HG03575 (cell line): ENCODE results near the gene CLEC18A.
"Not testable (repeated sequence)": the region's sequence is repeated elsewhere in the genome, so short reads cannot be mapped to it uniquely, and the experiment has no call there.

Experiments used
- ATAC-seq: cut with Tn5 transposase; IDR thresholded peaks from one replicate; pipeline ENCODE4 v1.9.1; 2021; ENCODE audit not compliant: unreplicated experiment, insufficient number of reproducible peaks, low FRiP score; ENCODE audit errors: extremely low read depth

Gene CLEC18A

DNA sequence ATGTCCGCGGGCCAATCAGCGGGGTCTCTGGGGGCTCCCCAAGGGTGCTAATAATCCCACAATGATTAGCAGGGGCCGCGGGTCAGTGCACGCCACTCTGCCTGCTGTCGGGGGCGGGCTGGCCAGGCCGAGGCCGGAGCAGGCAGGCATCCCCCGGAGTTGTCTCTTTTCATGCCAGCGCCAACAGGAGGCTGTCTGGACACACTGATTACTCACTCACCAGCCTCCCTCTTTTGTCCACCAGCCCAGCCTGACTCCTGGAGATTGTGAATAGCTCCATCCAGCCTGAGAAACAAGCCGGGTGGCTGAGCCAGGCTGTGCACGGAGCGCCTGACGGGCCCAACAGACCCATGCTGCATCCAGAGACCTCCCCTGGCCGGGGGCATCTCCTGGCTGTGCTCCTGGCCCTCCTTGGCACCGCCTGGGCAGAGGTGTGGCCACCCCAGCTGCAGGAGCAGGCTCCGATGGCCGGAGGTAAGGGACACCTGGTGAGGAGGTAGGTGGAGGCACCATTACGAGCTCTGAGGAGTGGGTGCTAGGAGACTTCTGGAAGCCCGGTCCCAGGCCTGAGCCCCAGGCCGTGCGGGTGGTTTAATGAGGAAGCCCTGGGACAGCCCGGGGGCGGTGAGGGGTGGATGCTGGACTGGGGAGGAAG is at the start of gene CLEC18A:
Gene CLEC18A, plus strand, starts transcription at position 318 of the 655 bp plus-strand sequence. Its CDS starts 33 bp downstream, at position 351.
- not testable (repeated sequence) for ATAC-seq

DNA sequence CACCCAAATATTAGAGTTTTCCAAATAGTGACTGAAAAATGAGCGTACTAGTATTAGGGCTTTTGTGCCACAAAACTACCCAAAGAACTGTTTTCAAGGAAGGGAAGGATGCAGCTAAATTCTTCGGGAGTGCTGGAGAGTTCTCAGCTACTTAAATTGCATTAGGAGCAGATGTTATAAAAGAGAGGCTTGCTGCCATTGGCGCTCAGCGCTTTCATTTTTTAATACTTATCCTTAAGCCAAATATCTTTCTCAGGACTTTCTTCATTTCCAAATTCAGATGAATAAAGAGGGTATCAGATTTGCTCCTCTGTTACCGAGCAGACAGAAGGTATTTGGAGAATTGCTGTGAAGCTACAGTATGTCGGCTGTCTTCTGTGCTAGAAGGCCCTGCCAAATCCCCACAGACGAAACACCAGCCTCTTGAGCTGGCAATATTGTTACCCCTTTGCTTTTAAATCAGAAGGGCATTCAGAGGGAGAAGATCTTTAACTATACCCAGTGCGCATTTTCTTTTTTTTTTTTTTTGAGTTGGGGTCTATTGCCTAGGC is 47.2 kb upstream of the CLEC18A start:
- no peak for ATAC-seq

DNA sequence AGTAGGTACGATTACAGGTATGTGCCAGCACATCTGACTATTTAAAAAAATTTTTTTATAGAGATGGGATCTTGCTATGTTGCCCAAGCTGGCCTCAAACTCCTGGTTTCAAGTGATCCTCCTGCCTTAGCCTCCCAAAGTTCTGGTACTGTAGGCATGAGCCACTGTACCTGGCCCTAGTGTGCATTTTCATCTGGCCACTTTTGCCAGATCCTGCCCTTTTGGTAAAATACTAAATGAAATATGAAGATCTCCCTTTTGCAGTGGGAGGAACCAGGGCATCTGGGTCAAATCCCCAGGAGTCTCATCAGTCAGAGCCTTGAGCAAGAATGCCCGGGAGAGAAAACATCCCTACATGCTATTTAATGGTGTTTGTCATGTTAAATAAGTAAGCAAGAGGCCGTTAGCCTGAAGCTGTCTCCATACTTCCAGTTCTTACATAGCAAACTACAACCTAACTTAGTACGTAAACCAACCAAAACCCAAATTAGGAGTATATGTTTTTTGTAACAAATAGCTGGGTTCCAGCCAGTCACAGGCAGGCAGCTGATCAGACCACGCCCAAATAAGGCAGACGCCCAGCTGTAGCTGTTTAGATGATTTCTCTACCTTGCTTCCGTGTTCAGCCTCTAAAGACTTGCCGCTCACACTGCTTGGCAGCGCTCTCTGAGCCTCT is 46.5 kb upstream of the CLEC18A start:
- ATAC-seq, result no peak

DNA sequence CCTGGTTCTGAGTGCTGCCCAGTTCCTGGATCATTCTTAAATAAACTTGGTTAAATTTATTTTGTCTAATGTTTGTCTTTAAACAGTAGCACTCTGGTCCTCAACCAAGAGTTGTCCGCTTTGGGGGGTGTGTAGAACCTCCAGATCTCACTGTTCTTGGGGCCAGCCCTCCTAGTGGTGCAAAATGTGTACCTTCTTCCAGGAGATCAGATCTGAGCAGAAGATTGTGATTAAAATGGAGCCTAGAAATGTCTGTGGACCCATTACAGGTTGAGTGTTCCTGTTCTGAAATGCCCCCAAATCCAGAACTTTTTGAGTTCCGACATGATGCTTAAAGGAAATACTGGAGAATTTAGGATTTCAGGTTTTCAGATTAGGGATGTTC is 46.0 kb upstream of the CLEC18A start:
- ATAC-seq, result no peak

DNA sequence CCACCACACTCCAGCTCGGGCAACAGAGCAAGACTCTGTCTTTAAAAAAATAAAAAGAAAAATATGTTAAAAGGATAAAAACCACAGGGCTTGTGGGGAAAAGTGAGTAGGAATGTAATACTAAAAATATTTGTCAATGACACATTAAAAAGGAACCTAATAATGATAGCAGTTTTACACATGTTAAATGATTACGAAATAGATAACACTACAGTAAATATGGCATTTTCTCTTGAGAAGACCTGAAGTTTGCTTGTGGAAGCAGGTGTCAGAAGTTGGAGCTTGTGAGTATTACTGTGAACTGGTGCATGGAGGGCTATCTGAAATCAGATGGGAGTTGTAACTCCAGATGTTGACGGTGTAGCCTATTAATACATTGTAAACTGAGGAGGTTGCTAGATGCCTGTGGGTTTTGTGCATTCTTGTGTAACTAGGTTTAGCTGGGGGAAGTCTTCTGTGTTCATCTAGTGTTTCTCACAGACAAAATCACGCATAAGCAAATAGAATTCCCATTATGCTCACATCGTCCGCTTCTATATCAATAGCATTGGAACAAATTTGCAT is 44.2 kb upstream of the CLEC18A start:
- ATAC-seq, result no peak

DNA sequence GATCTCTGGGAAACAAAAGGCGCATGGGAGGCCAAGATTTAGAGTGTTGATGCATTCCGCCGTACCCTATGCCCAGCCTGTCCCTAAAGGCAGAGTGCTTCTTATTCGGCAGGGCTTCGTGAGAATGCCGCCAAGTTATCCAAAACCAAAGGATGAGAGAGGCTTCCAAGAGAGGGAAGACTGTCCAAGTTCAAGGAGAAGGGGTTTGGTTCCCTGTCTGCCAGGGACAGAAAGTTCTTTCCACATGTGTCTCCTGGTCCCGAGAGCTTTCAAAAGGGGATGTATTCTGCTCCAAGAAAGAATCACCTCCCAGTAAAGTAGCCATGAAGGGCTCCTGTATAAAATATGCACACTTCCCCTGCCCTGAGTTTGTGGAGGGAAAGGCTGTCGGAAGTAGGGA is 42.1 kb upstream of the CLEC18A start:
- ATAC-seq, result no peak

DNA sequence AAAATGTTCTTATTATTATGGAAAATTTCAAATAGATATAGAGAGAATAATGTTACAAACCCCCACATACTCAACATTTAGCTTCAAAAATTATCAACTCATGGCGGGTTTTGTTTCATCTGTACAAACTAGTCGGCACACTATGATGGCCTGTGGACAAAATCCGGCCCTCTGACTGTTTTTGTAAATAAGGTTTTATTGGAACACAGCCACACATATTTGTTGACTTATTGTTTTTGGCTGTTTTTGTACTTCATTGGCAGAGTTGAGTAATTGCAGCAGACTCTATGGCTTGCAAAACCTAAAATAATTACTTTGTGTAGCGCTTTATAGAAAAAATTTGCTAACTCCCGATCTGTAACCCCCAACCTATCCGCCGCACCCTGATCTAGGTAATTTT is 41.4 kb upstream of the CLEC18A start:
- no peak for ATAC-seq

DNA sequence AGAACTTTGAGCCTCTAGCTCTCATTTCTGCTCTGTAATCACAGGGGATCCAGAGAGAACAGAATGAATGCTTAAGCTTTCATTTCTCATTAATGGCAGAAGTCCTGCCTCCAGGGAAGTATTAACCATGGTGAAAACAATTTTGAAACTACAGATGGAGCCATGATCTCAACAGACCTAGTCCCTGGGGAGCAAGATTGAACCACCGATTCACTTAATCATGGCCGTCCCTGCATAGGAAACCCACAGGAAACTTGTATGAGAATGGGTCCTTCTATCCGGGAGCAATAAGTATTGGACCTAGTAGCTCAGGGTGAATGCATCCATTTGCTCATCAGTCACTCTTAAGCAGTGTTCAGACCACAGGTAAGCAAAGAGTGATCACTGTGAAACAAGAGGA is 40.2 kb upstream of the CLEC18A start:
- ATAC-seq, result no peak

DNA sequence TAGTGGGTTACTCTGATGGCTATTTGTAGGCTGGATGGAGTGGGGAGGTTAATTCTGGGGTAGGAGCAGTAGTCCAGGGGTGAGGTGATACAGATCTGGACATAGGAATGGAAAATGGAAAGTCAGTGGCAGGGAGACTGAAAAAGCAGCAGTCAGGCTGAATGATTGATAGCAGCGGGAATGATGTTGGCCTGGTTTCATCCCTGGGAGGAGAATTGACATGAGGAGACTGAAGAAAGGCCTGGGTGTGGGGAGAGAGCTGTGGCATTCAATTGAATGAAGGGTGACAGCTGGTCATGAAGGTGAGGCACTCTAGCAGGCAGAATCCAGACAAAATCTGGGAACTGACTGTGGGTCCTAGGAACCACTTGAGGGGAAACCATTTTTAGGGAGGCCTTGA is 34.7 kb upstream of the CLEC18A start:
- no peak for ATAC-seq

DNA sequence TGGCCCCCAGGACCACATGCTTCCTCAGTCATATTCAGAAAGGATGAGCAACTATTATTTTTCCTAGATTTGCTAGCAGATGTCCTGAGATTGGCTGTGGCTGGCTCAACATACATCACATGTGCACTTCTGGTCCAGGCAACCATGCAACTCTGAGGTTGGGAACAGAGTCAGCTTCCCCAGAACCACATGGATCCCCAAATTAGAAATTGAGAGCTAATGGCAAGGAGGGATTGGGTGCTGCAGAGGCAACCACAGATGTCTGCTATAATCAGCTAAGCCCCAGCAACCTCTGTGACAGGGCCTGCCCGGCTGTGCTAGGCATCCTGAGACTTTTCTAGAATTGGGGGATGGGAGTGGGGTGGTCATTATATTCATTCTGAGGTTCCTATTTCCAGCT is 33.8 kb upstream of the CLEC18A start:
- no peak for ATAC-seq

DNA sequence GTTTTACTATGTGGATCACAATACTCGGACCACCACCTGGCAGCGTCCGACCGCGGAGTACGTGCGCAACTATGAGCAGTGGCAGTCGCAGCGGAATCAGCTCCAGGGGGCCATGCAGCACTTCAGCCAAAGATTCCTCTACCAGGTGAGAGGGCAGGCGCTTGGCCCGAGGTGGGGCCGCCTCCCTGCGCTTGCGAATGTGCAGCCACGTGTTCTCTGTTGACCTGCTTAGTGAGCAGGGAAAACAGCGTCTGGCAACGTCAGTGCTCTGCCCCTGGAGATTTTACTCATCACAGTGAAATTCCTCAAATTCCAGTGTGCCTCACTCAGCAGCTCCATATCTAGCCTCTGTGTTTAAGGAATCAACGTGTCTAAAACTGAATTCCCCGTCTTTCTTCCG is 33.4 kb upstream of the CLEC18A start:
- no peak for ATAC-seq

DNA sequence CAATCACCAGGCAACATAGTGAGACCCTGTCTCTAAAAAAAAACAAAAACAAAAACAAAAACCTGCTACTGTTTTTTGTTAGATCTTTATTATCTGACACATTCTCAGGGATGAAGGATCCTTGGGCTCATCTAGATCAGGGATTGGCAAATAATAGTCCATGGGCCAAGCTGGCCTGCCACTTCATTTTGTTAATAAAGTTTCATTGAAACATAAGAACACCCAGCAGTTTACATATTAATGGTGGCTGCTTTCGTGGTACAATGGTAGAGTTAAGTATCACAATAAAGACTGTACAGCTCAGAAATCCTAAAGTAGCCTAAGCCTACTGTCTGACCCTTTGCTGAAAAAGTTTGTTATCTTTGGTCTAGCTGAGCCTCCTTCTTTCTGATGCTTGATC is 32.9 kb upstream of the CLEC18A start:
- ATAC-seq, result no peak

DNA sequence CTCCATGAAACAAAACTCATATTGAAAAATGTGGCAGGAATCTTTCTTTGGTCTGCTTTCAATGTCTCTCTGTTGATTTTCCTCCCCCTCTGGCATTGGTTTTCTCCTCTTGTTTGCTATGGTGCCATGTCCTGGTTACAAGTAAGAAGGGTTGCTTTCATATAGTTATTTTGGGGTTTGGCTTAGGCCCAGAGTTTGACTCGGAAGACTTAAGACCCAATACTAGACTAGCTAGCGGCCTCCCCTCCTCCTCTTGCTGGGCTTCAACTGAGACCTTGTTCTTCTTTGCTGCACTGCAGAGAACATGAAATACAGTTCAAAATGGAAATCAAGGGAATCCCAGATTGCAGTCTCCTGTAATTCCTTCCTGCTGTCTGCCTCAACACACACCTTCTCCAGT is 30.0 kb upstream of the CLEC18A start:
- no peak for ATAC-seq

DNA sequence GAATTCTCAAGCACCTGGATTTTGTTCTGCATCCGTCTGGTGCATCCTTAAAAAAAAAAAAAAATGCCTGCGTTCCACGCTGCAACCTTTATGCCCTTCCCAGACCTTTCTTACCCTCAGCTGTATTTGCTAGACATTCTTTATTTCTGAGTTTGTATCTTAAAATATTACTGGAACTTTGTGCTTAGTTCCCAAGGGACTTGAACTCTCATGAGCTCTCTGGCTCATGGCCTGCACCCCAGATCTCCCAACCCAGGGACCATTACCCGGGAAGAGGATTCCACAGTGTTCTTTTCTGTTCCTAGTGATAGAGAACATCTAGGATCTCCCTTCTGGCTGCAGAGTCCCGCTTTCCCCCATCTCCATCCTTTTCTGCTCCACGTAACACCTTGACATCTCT is 28.9 kb upstream of the CLEC18A start:
- no peak for ATAC-seq

DNA sequence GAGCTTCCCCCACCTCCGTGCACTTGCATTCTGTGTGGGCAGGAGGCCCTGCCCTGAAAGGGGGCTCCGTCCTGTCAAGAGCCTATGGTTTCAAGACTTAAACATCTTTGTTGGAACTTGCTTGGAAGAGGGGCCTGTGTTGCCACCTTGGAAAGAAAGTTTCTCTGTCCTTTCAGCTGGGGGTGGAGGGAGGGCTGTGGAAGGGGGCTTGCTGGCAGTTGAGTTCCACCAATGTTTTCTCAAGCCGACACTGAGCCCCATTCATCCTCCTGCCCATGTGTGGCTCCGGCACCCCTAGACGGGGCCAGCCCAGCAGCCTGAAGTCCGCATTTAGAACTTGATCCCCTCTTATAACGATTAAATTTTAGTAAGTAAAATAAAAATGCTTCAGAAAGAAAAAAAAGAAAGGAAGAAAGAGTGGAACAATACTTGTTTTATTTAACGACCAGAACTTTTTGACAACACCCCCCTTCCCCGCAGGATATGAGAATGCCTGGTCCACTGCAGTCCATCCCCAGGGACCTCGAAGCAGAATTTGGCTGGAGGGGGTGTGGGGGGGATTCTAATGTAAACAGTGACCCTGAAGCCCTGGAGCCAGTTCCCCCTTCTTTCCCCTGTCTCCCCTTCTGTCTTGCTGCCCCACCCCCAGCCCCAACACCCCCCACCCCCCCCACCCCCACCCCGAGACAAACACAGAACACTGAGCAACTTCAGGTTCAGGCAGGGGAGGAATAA is 26.9 kb upstream of the CLEC18A start:
- ATAC-seq, result no peak

DNA sequence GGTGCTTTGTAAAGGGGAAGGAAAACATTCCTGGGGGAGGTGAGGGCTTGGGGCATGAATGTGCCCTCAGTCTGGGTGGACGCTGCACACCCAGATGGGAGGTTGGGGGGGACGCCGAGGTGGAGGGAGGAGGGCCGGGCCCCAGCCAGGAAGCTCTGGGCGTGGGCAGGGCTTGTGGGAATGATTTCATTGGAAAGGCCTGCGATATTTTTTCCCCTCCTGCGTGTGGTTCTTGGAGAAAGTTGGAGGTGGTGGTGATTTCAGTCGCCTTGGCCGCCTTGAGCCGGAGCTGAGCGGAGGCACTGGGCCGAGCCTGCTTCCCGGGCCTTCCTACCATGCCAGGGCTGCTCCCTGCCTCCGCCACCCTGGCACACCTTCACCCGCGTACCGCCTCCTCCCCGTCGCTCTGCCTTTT is 26.4 kb upstream of the CLEC18A start:
- no peak for ATAC-seq

DNA sequence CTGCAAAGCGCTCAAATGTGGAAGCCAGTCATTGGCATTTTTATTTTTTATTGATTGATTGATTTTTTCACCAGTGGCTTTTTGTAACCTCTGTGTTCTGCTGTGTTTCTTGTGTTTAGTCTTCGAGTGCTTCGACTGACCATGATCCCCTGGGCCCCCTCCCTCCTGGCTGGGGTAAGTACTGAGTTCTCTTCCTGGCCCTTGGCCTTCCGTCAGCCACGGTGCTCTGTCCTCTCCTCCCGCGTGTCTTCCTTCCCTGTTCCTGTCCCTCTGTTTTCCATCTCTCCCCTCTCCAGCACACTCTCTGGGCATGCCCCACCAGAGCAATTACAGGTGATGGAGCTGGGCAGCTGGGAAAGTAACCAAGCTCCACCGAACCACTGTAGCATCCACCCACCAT is 25.8 kb upstream of the CLEC18A start:
- no peak for ATAC-seq

DNA sequence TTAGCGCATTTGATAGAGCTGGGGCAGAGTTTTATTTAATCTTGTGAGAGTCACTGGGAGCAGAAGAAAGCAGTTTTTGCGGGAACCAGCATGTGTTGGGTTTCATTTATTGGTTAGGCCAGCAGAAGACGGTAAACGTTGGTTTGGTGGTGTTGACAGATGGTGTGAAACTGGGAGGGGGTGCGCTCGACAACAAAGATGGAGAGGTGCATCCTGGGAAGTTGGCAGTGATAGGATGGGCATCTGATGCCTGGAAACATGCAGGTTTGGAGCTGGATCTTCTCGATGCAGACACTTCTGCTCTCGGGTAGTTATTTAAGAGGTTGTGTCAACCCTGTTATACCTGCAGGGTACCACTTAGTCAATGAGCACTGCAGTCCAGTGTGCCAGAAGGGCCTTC is 24.9 kb upstream of the CLEC18A start:
- ATAC-seq, result no peak

DNA sequence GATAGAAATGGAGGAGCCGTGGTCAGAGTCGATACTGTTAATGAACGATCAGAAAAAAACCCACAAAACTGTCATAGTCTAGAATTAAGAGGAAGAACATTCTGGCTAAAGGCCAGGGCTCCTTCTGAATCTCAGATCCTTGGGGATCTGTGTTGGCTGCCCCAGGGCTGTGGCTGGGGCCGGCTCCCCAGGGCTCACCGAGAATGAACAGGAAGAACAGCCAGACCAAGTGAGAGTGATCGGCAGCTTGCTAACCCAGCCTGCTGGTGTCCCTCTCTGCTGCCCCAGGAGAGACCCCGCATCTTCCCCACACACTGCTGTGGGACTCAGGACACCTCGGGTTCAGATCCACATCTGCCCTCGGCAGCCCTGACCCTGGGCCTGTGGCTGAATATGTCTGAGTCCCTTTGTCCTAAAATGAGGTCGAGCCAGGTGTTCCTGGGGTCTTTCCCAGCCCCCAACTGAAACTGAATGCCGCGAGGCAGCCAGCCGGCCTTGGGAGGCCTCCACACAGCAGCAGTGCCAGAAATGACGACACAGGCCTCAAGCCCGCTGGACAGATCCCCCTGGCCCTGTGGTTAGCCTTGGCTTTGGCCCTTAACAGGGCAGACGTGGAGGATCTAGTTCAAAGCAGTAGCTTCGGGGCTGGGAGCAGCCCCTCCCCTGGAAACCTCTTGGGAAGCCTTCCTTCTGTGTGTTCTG is 23.9 kb upstream of the CLEC18A start:
- ATAC-seq, result no peak
